Calu3 (cell line): ENCODE data around the gene MECR. TPM values are rescaled to one million over a fixed set of nuclear protein-coding genes. Genes with fewer than 3 reads are reported as not detected.

ENCODE experiments used
- BruUV-seq: library from RNA; stranded (reverse); fragments of 400-500 nt; replicated peaks from 2 replicates; lab custom pipeline; 2021; lab: Mats Ljungman, UMichigan
- CTCF ChIA-PET: fragments of 300-600 bp; sonication (Branson Sonifier 250); formaldehyde crosslinking; loops from one replicate; lab custom pipeline; 2022; ENCODE audit warnings: antibody characterized with exemption; lab: Charles Lee
- DNase-seq: peaks from one replicate; pipeline ENCODE4 v3.0.0; 2022
- H3K27ac Mint-ChIP-seq: one replicate; pipeline ENCODE4 v1.8.0; 2022; ENCODE audit warnings: mixed read lengths; ENCODE audit not compliant: unreplicated experiment
- H3K27me3 Mint-ChIP-seq: one replicate; pipeline ENCODE4 v1.8.0; 2022; ENCODE audit warnings: mixed read lengths; ENCODE audit not compliant: unreplicated experiment
- H3K36me3 Mint-ChIP-seq: one replicate; pipeline ENCODE4 v1.8.0; 2022; ENCODE audit warnings: mild to moderate bottlenecking, moderate library complexity, mixed read lengths; ENCODE audit not compliant: insufficient read depth, unreplicated experiment
- H3K4me1 Mint-ChIP-seq: one replicate; pipeline ENCODE4 v1.8.0; 2022; ENCODE audit warnings: mild to moderate bottlenecking, low read depth, mixed read lengths; ENCODE audit not compliant: unreplicated experiment
- H3K4me3 Mint-ChIP-seq: one replicate; pipeline ENCODE4 v1.8.0; 2022; ENCODE audit warnings: mild to moderate bottlenecking, low read depth, moderate library complexity, mixed read lengths; ENCODE audit not compliant: unreplicated experiment
- H3K9me3 Mint-ChIP-seq: one replicate; pipeline ENCODE4 v1.8.0; 2022; ENCODE audit warnings: low read depth, mixed read lengths; ENCODE audit not compliant: unreplicated experiment
- CTCF ChIP-seq: fragments of 200-600 bp; IDR thresholded peaks from one replicate; pipeline ENCODE4 v1.8.0; 2022; ENCODE audit warnings: antibody characterized with exemption; ENCODE audit not compliant: unreplicated experiment
- intact Hi-C: fragments of 100-400 bp; cut with micrococcal nuclease; formaldehyde crosslinking; loops from one replicate; pipeline ENCODE4 v1.10.0; 2022; ENCODE audit not compliant: unreplicated experiment
- total RNA-seq: library from RNA; stranded (reverse); gene quantifications from 2 replicates; pipeline ENCODE4 v1.2.3, GENCODE V29; 2022

MECR gene
- total RNA-seq, 1 experiment from 2014 or later, result 46.8 TPM

- no peaks in the 10 kb centered on the region for H3K9me3 Mint-ChIP-seq
- DNase-seq, result no peak
- H3K27me3 Mint-ChIP-seq, result no peaks in the 10 kb centered on the region
- BruUV-seq, result no TSS peak
- peak overlapping the region; percentile 50 for H3K27ac Mint-ChIP-seq
- TF ChIP-seq CTCF, result no peak
- peaks cover 20% of the 10 kb centered on the region for H3K4me1 Mint-ChIP-seq
- H3K4me3 Mint-ChIP-seq, result no peak overlapping the region
- intact Hi-C loops, result loop anchor here (10.0 kb wide), 1 partner anchor 424 kb away; no protein-coding TSS in a partner anchor
- H3K36me3 Mint-ChIP-seq, result peaks cover 42% of the 10 kb centered on the region
- CTCF ChIA-PET, result interaction anchor here (0.6 kb wide), 1 partner anchor 11 kb away, joined by 3 read pairs; no protein-coding TSS in a partner anchor
Measured at GRCh38 chr1:29208442-29208841, 22.3 kb downstream of the MECR start.

- H3K27me3 Mint-ChIP-seq, result no peaks in the 10 kb centered on the region
- H3K27ac Mint-ChIP-seq, result no peak overlapping the region
- no TSS peak for BruUV-seq
- CTCF ChIA-PET, result interaction anchor here (0.5 to 2.6 kb wide), 9 partner anchors 9 to 326 kb away, joined by 3 to 31 read pairs (median 5); partner anchors contain the start of gene SRSF4
- peak; percentile 96 for DNase-seq
- TF ChIP-seq CTCF, result peak; percentile 90
- H3K9me3 Mint-ChIP-seq, result no peaks in the 10 kb centered on the region
- H3K4me1 Mint-ChIP-seq, result peaks cover 19% of the 10 kb centered on the region
- intact Hi-C loops, result loop anchor here (2.0 to 10.0 kb wide), 3 partner anchors 170 to 418 kb away; no protein-coding TSS in a partner anchor
- H3K4me3 Mint-ChIP-seq, result peak overlapping the region; percentile 19
- peaks cover 23% of the 10 kb centered on the region for H3K36me3 Mint-ChIP-seq
Measured at GRCh38 chr1:29202584-29203340, 28.0 kb downstream of the MECR start.

GRCh38 chr1:29202053-29202452 lies 28.7 kb downstream of the MECR start:
- Mint-ChIP-seq H3K9me3 (no peaks in the 10 kb centered on the region), H3K36me3 (peaks cover 23% of the 10 kb centered on the region), H3K4me1 (peaks cover 19% of the 10 kb centered on the region), H3K4me3 (peak overlapping the region; percentile 19), H3K27ac (no peak overlapping the region), H3K27me3 (no peaks in the 10 kb centered on the region)
- intact Hi-C loops, result loop anchor here (2.0 to 10.0 kb wide), 3 partner anchors 170 to 417 kb away; no protein-coding TSS in a partner anchor
- no TSS peak for BruUV-seq
- DNase-seq, result no peak
- CTCF ChIA-PET, result interaction anchor here (0.7 to 2.6 kb wide), 5 partner anchors 20 to 325 kb away, joined by 3 to 31 read pairs (median 6); partner anchors contain the start of gene SRSF4
- no peak for TF ChIP-seq CTCF

GRCh38 chr1:29201595-29202051 lies 29.1 kb downstream of the MECR start:
- Mint-ChIP-seq H3K36me3 (peaks cover 23% of the 10 kb centered on the region), H3K27me3 (no peaks in the 10 kb centered on the region), H3K4me3 (no peak overlapping the region), H3K27ac (no peak overlapping the region), H3K9me3 (no peaks in the 10 kb centered on the region), H3K4me1 (peaks cover 19% of the 10 kb centered on the region)
- TF ChIP-seq CTCF, result no peak
- CTCF ChIA-PET, result interaction anchor here (2.2 to 2.6 kb wide), 2 partner anchors 20 to 320 kb away, joined by 22 to 31 read pairs; partner anchors contain the start of gene SRSF4
- DNase-seq, result no peak
- intact Hi-C loops, result loop anchor here (2.0 to 10.0 kb wide), 3 partner anchors 169 to 417 kb away; no protein-coding TSS in a partner anchor
- BruUV-seq, result no TSS peak
